Pancreas (tissue), 10 donors: Measurements from ENCODE around the gene RFWD3. TPM values are rescaled to one million over a fixed set of nuclear protein-coding genes. Genes with fewer than 3 reads are reported as not detected.

Experiments
- ATAC-seq, 4 donors: fragments of 200-7000 bp; cut with Tn5 transposase; one replicate each; pipeline versions ENCODE4 v1.8.0 to v1.9.1; 2020; ENCODE audit warnings: mild to moderate bottlenecking in 4 of 4, moderate library complexity in 4 of 4
- DNase-seq, 6 donors: peaks; one replicate each; pipeline ENCODE4 v3.0.0-alpha.2; 2020
- FAIRE-seq: peaks from 2 replicates; lab custom pipeline; 2012; peaks lifted over from hg19 to GRCh38; lab: Jason Lieb, UNC
- H3K27ac ChIP-seq, 4 donors: fragments of 200-600 bp; sonication (generic); 1 replicate in 3 of 4; 2 replicates in 1 of 4; pipeline versions ENCODE4 v1.5.0 to v1.8.0; 2020
- H3K27me3 ChIP-seq, 4 donors: fragments of 200-600 bp; one replicate each; pipeline ENCODE4 v1.8.0; 2021
- H3K36me3 ChIP-seq, 3 donors: fragments of 200-600 bp; sonication (generic) in 1 of 3; one replicate each; pipeline versions ENCODE4 v1.5.0 to v1.8.0; 2020 to 2021
- H3K4me1 ChIP-seq, 3 donors: fragments of 200-600 bp; one replicate each; pipeline ENCODE4 v1.8.0; 2021
- H3K4me3 ChIP-seq, 4 donors: fragments of 200-600 bp; sonication (generic) in 2 of 4; one replicate each; pipeline versions ENCODE4 v1.5.0 to v1.8.0; 2020 to 2021
- H3K9me3 ChIP-seq, 4 donors: fragments of 200-600 bp; one replicate each; pipeline ENCODE4 v1.8.0; 2021
- CTCF ChIP-seq, 4 donors: fragments of 200-600 bp; sonication (generic) in 3 of 4; IDR thresholded peaks; one replicate each; pipeline versions ENCODE4 v1.5.0 to v1.8.0; 2021; ENCODE audit warnings: antibody characterized with exemption in 4 of 4
- WGBS, 2 donors: extraction: QIAGEN DNeasy Blood & Tissue Kit; methylation state at CpG; one replicate each; pipeline ENCODE4 v1.1.7; 2013; 5-methylcytosine and 5-hydroxymethylcytosine counted together
- intact Hi-C, 3 donors: fragments of 100-400 bp; cut with DNase I; formaldehyde crosslinking; loops; one replicate each; pipeline versions ENCODE4 v1.11.1 to v1.14.2; 2022
- polyA plus RNA-seq, 2 donors: library from polyadenylated mRNA; stranded (reverse); fragments of 200-250 nt; gene quantifications; one replicate each; pipeline ENCODE4 v1.2.3, GENCODE V29; 2013
- total RNA-seq, 6 donors: library from RNA; stranded (reverse); fragmentation: NEBNext Ultra II Directional in 4 of 6; extraction: Animal tissue kit (Norgen Biotek cat#: 25700) in 4 of 6; gene quantifications; one replicate each; pipeline versions ENCODE4 v1.2.1 to v1.2.4, GENCODE V29; 2021 to 2023
- donor health status: healthy with polysubstance abuse.
- donor health status: DM: no; HTN: no; CAD: no; lungs with moderate emphysema.
- donor health status: DM: no; HTN: no; CAD: no.
- donor health status: control.
- donor health status: control.
- donor health status: Bipolar disorder and iron deficiency.
- donor health status: DM: yes; HTN: yes; CAD: no.
- donor health status: DM: no; HTN: no; CAD: no.
- donor health status: DM: no; HTN: no; CAD: no.
- donor health status: DM: yes; HTN: yes; CAD: no.

Gene RFWD3
- total and polyA plus RNA-seq, 8 donors = 3.7 to 14.0 (median 7.1) TPM

GRCh38 chr16:74583926-74584666 lies 82.6 kb downstream of the RFWD3 start:
- no peak for DNase-seq
- intact Hi-C loops = no loop called here
- no peak for ATAC-seq
- Histone ChIP-seq H3K9me3 (no peaks in the 10 kb centered on the region), H3K27ac (no peak overlapping the region), H3K4me3 (no peak overlapping the region), H3K36me3 (no peaks in the 10 kb centered on the region), H3K27me3 (no peaks in the 10 kb centered on the region), H3K4me1 (no peaks in the 10 kb centered on the region)
- TF ChIP-seq CTCF (IDR thresholded peaks at IDR 0.05) = no peak
- FAIRE-seq = no peak
- WGBS, 2 donors = 87 to 90% methylated on average over 9 of the region's 9 CpGs

- ATAC-seq (no peak), FAIRE-seq (no peak)
These were observed 83.7 kb downstream of the RFWD3 start for GRCh38 chr16:74582970-74583369.

GRCh38 chr16:74580833-74581232 lies 85.8 kb downstream of the RFWD3 start:
- WGBS, 2 donors = 81 to 86% methylated on average over 3 of the region's 3 CpGs
- no peak overlapping the region for H3K27ac ChIP-seq
- ATAC-seq (no peak), FAIRE-seq (no peak), DNase-seq (no peak)
- intact Hi-C loops = no loop called here
- no peaks in the 10 kb centered on the region for H3K27me3 ChIP-seq
- H3K4me1 ChIP-seq = peaks cover 0 to 7% (median 4%) of the 10 kb centered on the region in 3 donors
- H3K4me3 ChIP-seq = no peak overlapping the region
- no peak for TF ChIP-seq CTCF (IDR thresholded peaks at IDR 0.05)
- no peaks in the 10 kb centered on the region for H3K36me3 ChIP-seq
- no peaks in the 10 kb centered on the region for H3K9me3 ChIP-seq

More at GRCh38 chr16:74582970-74583369, 83.7 kb downstream of the RFWD3 start:
- DNase-seq = no peak
- intact Hi-C loops = no loop called here
- 93 to 97% methylated on average over 1 of the region's 1 CpG for WGBS, 2 donors
- no peaks in the 10 kb centered on the region for H3K9me3 ChIP-seq
- H3K36me3 ChIP-seq = no peaks in the 10 kb centered on the region
- TF ChIP-seq CTCF (IDR thresholded peaks at IDR 0.05) = no peak
- peaks cover 0 to 7% (median 4%) of the 10 kb centered on the region in 3 donors for H3K4me1 ChIP-seq
- H3K27ac ChIP-seq = no peak overlapping the region
- no peak overlapping the region for H3K4me3 ChIP-seq
- no peaks in the 10 kb centered on the region for H3K27me3 ChIP-seq

GRCh38 chr16:74578838-74579237 lies 87.8 kb downstream of the RFWD3 start:
- Histone ChIP-seq H3K27me3 (no peaks in the 10 kb centered on the region), H3K27ac (no peak overlapping the region), H3K4me3 (no peak overlapping the region), H3K36me3 (no peaks in the 10 kb centered on the region), H3K4me1 (peaks cover 0 to 14% (median 4%) of the 10 kb centered on the region in 3 donors), H3K9me3 (no peaks in the 10 kb centered on the region)
- FAIRE-seq = no peak
- TF ChIP-seq CTCF (IDR thresholded peaks at IDR 0.05) = no peak
- ATAC-seq = no peak
- intact Hi-C loops = no loop called here
- 82 to 83% methylated on average over 3 of the region's 3 CpGs for WGBS, 2 donors
- DNase-seq = no peak

GRCh38 chr16:74578433-74578832 lies 88.2 kb downstream of the RFWD3 start:
- H3K9me3 ChIP-seq = no peaks in the 10 kb centered on the region
- H3K27ac ChIP-seq = no peak overlapping the region
- intact Hi-C loops = no loop called here
- no peaks in the 10 kb centered on the region for H3K36me3 ChIP-seq
- ATAC-seq = no peak
- no peak for FAIRE-seq
- 86 to 87% methylated on average over 3 of the region's 3 CpGs for WGBS, 2 donors
- DNase-seq = no peak
- peaks cover 0 to 14% (median 4%) of the 10 kb centered on the region in 3 donors for H3K4me1 ChIP-seq
- H3K27me3 ChIP-seq = no peaks in the 10 kb centered on the region
- no peak overlapping the region for H3K4me3 ChIP-seq
- TF ChIP-seq CTCF (IDR thresholded peaks at IDR 0.05) = no peak
